GM13977 (cell line): ENCODE measurements around the gene GBA2.
A peak's percentile ranks its signal among the peaks of the same experiment; 100 is the strongest.

Experiments
- DNase-seq: peaks from one replicate; pipeline ENCODE4 v3.0.0; 2012; ENCODE audit warnings: low spot score
- CTCF ChIP-seq: IDR thresholded peaks from 2 replicates; pipeline ENCODE4 v1.5.1; 2012; ENCODE audit warnings: mild to moderate bottlenecking, control low read depth; ENCODE audit not compliant: insufficient read depth; ENCODE audit errors: extremely low read depth, missing control alignments
- in situ Hi-C: fragments of 300-500 bp; cut with MboI; formaldehyde crosslinking; loops from one replicate; pipeline ENCODE4 v1.12.0; 2022; ENCODE audit warnings: low sequenced_read_pairs, low pct_unique_long_range_greater_than_20kb, mixed read lengths, inconsistent platforms; ENCODE audit not compliant: unreplicated experiment

GBA2 gene

GRCh38 chr9:35748858-35749514, at the start of gene GBA2, which contains the start of gene RGP1:
Gene GBA2 (minus strand): TSS chr9:35749228. CDS start chr9:35748704, 524 bp downstream.
Gene RGP1 (plus strand): TSS chr9:35749287. CDS start chr9:35749756, 469 bp downstream.
- DNase-seq, result peak; percentile 87
- in situ Hi-C loops, result no loop called here
- no peak for TF ChIP-seq CTCF

GRCh38 chr9:35797311-35798109, 48.5 kb upstream of the GBA2 start:
- no peak for DNase-seq
- TF ChIP-seq CTCF, result no peak
- in situ Hi-C loops, result no loop called here

GRCh38 chr9:35795695-35796094, 46.7 kb upstream of the GBA2 start:
- no peak for TF ChIP-seq CTCF
- in situ Hi-C loops, result no loop called here
- DNase-seq, result no peak

GRCh38 chr9:35793461-35793860, 44.4 kb upstream of the GBA2 start:
- in situ Hi-C loops, result no loop called here
- no peak for DNase-seq
- no peak for TF ChIP-seq CTCF

GRCh38 chr9:35792826-35793225, 43.8 kb upstream of the GBA2 start:
- no peak for TF ChIP-seq CTCF
- in situ Hi-C loops, result no loop called here
- DNase-seq, result no peak

- no peak for TF ChIP-seq CTCF
- DNase-seq, result no peak
- in situ Hi-C loops, result no loop called here
These were observed 43.2 kb upstream of the GBA2 start for GRCh38 chr9:35792024-35792813.
